HG02840 (cell line): ENCODE measurements around the gene DNAAF2.
A peak's percentile ranks its signal among the peaks of the same experiment; 100 is the strongest.
"Not testable (repeated sequence)": the region's sequence is repeated elsewhere in the genome, so short reads cannot be mapped to it uniquely, and the experiment has no call there.

Source experiments
- ATAC-seq: cut with Tn5 transposase; IDR thresholded peaks from one replicate; pipeline ENCODE4 v1.9.1; 2021; ENCODE audit warnings: mild to moderate bottlenecking, moderate library complexity, moderate number of reproducible peaks; ENCODE audit not compliant: unreplicated experiment, low FRiP score

DNAAF2 gene

DNA sequence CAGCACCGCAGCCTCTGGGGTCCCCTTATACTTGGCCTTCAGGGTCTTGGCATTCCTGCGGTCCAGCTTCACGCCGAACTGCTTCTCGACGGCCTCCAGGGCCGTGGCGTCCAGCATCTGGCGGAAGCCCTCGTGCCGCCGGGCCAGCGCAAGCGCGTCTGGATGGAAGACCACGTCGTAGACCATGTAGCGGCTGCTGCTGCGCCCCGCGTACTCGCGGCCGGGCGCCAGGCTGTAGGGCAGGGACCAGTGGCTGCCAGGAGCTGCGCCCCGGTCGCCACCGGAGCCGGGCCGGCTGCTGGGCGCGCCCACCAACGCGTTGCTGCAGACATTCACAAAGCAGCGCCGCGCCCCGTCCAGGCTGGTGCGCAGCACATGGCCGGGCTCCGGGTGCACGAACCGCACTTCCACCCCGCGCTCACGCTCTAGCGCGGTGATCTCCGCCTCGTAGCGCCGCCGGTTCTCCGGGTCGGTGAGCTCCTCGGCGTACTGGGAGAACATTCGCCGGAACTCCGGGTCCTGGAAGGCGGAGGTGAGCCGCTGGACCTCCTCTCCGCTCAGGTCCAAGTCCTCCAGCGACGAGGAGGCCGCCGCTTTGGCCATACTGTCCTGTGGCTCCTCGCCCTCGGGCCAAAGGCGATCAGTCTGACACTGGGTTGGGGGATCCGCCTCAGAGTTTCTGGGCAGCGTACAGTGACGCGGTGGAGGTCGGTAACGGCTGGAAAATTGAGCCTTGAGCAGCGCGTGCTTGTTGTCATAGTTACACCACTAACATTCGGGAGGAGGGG is at the start of gene DNAAF2:
TSS of gene DNAAF2 (minus strand) at position 698 of the 788 bp plus-strand sequence. CDS start at position 603, 95 bp downstream.
- ATAC-seq, result peak; percentile 23

GRCh38 chr14:49679271-49679670 is 44.2 kb upstream of the DNAAF2 start:
- ATAC-seq, result no peak

- no peak for ATAC-seq
Measured at GRCh38 chr14:49677643-49678042, 42.6 kb upstream of the DNAAF2 start.

DNA sequence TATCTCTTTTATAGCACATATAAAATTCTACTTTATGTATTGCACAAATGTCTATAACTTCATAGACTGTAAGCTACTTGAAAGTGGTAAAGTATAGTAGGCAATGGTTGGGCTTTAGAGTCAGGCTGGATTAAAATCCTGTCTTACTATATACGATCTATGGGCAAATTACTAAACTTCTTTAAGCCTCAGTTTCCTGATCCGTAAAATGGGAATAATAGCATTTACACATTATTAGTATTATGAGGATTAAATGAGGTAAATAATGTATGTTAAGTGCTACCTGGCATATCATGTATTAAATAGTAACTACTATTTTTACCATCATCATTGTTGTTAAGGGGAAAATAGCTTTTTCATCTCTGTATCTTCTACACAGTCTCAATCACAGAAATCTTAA is 38.5 kb upstream of the DNAAF2 start:
- ATAC-seq, result no peak

DNA sequence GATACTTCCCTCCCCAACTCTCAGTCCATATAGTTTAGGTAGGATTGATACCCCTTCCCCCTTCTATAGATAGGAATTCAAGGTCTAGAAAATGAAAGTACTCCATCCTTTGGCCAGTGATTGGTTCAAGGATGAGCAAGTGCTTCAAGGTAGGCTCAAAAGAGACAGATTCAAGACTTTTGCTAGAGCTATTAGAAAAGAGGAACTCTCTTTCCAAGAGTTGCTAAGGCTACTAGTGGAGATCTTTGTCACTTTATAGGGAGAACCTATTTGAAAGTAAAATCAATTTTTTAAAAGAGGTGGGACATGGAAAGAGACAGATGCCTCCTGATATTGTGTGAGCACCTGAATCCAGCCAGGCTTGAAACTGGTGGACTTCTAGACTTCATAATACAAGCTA is 35.4 kb upstream of the DNAAF2 start:
- no peak for ATAC-seq

DNA sequence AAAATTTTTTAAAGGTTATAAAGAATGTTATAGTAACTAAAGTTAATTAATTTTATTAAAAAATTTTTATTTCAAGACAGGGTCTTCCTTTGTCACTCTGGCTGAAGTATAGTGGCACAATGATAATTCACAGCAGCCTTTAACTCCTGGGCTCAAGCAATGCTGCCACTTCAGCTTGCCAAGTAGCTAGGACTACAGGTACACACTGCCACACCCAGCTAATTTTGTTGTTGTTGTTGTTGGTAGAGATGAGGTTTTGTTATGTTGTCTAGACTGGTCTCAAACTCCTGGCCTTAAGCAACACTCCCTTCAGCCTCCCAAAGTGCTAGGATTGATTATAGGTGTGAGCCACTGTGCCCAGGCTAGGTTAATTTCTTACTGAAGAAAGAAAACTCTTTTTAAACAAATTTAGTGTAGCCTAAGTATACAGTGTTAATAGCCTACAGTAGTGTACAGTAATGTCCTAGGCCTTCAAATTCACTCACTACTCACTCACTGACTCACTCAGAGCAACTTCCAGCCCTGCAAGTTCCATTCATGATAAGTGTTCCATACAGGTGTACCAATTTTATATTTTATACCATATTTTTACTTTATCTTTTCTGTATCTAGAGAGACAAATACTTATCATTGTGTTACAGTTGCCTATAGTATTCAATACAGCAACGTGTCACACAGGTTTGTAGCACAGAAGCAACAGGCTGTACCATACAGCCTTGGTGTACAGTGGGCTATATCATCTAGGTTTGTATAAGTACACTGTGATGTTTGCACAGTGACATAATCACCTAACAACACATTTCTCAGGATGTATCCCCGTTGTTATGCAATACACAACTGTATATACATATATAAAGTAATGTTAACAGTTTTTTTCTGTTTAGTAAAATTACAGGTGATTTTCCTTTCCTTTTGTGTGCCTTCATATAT is 24.7 kb upstream of the DNAAF2 start:
- no peak for ATAC-seq

DNA sequence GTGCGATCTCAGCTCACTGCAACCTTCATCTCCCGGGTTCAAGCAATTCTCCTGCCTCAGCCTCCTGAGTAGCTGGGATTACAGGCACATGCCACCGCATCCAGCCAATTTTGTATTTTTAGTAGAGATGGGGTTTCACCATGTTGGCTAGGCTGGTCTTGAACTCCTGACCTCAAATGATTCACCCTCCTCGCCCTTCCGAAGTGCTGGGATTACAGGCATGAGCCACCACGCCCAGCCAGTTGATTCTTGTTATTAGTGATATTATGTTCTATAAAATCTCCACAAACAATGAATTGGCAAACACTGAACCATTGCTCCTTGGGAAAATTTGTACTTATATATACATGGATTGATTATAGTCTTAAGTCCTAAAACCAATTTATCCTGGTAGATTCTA is 22.5 kb upstream of the DNAAF2 start:
- not testable (repeated sequence) for ATAC-seq

DNA sequence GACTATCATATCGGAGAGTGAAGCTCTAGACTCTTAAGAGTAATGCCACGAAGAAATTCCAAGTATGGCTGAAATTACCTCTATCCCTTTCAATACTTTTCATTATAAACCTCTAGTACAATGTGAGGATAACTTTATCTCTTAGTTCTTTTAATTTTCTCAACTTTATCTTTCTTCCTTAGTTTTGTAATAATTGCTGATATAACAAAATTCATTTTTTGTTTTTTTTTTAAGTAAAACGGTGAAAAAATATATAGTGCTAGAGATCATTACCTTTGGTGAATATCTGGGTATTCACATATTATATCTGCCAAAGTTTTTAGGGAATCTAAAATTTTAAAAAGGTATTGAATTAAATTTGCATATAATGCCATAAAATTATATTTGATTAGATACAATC is 19.5 kb upstream of the DNAAF2 start:
- no peak for ATAC-seq

GRCh38 chr14:49653508-49653907 is 18.5 kb upstream of the DNAAF2 start:
- ATAC-seq, result no peak

- ATAC-seq, result no peak
Measured at GRCh38 chr14:49642163-49642562, 7.1 kb upstream of the DNAAF2 start.

DNA sequence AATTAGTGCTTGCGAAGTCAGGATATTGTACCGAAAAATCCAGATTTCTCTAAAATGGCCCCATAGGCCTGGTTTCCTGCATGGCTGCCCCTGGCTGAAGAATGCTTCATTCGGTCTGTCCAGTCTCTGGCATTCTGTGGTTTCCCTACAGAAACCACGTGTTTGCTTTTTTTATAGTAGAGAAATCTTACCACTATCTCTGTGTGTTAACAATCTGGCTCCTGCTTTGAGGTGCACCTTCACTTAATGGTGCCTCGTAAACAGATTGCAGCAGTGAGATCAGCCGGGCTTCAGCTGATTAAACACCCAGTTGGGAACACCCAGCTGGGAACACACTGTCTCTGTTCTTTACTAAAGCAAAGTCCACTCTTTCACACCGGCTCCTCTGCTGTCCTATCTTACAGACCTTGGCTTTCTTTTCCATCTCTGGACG is 6.7 kb upstream of the DNAAF2 start:
- no peak for ATAC-seq

DNA sequence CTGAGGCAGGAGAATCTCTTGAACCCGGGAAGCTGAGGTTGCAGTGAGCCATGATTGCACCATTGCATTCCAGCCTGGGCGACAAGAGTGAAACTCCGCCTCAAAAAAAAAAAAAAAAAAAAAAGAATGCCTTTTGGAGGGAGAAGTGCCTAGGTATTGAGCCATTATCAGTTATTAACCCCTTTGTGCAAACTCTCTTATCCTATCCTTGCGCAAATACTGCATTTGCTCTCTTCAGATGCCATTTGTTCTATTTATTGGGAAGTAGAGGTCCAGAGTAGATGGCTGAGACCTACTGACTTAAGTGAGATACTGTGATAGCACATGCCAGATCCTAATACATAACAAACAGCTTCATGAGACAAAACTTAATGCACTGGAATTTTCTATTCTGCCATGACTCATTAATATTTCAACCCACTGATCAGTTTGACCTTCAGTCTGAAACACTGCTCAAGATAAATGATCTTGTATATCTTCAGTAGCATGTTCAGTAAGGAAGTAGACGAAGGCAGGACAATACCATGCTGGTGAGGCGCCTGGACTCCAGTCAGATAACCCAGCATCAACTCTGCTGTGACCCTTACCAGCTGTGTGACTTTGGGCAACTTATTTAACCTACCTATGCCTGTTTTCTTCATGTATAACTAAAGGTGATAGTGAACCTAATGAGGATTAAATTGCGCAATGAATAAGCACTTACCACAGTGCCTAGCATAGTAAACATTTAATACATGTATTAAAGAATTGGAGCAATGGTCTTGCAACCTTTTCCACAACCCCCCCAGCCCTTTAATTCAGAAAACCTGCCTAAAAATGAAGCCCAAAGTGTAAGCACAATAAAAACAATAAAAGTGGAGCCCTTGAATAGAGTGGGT is 5.7 kb upstream of the DNAAF2 start:
- ATAC-seq, result no peak

- no peak for ATAC-seq
Measured at GRCh38 chr14:49637534-49638078, 2.6 kb upstream of the DNAAF2 start.

- ATAC-seq, result no peak
Measured at GRCh38 chr14:49636866-49637265, 1.8 kb upstream of the DNAAF2 start.

- ATAC-seq, result peak; percentile 80
Measured at GRCh38 chr14:49633640-49634546, 1.2 kb downstream of the DNAAF2 start.

DNA sequence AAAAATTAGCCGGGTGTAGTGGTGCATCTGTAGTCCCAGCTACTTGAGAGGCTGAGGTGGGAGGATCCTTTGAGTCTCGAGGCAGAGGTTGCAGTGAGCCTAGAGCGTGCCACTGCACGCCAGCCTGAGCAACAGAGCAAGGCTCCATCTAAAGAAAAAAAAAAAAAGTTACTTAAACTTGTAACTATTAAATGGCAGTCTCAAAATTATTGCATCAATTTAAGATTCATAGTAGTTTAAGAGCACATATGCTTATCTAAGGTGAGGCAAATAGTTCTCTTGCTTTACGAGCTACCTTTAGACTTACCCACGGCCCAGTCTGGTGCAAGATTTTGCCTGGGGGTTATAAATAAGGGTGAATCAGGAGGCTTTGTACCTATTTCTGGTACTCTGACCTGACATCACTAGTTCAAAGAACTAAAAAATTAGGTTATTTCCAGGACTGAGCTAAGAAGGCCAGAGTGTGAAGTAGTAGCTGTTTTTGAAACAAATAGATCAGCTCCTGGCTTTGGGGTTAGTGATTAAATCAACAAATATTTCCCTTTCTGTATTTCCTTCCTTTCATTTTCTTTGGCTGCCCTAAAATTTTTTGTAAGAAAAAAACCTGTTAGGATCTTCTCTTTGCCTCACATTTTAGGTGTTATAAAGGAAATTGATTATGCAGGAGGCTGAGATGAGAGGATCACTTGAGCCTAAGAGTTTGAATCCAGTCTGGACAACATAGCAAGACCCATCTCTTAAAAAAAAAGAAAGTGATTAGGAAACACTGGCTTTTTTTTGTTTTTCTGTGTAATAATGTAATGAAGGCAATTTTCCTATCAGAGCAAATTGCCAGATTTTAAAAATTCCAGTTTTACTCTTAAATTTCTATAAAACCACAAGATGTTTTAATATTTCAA is 10.9 kb downstream of the DNAAF2 start:
- ATAC-seq, result no peak

- ATAC-seq, result no peak
Measured at GRCh38 chr14:49623387-49623786, 11.7 kb downstream of the DNAAF2 start.

- no peak for ATAC-seq
Measured at GRCh38 chr14:49622022-49622607, 12.9 kb downstream of the DNAAF2 start.
